Heart left ventricle (tissue), 13 donors: ENCODE data around the gene EMC8.

Experiments
- CTCF ChIP-seq, 12 donors: fragments of 200-600 bp; sonication (generic) in 4 of 12; IDR thresholded peaks; one replicate each; pipeline versions ENCODE4 v1.5.0 to v1.8.0; 2018 to 2022; ENCODE audit warnings: antibody characterized with exemption in 12 of 12, mild to moderate bottlenecking in 5 of 12
- POLR2A ChIP-seq, 2 donors: fragments of 450-650 bp; IDR thresholded peaks; one replicate each; pipeline ENCODE4 v1.6.1; 2017; ENCODE audit warnings: antibody characterized with exemption in 2 of 2, mild to moderate bottlenecking in 2 of 2, moderate library complexity in 2 of 2
- donor health status: ischemic (EF 13 %, LVEDD 7.1; RV severe dilation, severe dysfunction).
- donor health status: DM: no; HTN: yes; CAD: no.
- donor health status: DM: no; HTN: no; CAD: no.
- donor health status: ischemic (EF 25% LVEDD 6.9; RV normal size, moderate dysfunction).
- donor health status: ischemic (EF 25% LVEDD 5.7; RV mildly dilated, moderate dysfunction).
- donor health status: ischemic (EF 35%, LVEDD 5.7; RV mildly dilated, moderate dysfunction).
- donor health status: nonischemic (EF 11% LVEDD 7.7; RV severe dilation, severe dysfunction).
- donor health status: DM: yes; HTN: yes; CAD: no.
- donor health status: PGD.
- donor health status: ischemic (EF 29% LVEDD 5.4; RV normal size, mild dysfunction).
- donor health status: nonischemic (EF 23%, LVEDD 6.1; RV moderate dilation, normal function).

- TF ChIP-seq CTCF (IDR thresholded peaks at IDR 0.05) (no peak), POLR2A (IDR thresholded peaks at IDR 0.05) (no peak)
Observed at GRCh38 chr16:85836706-85837582, 37.6 kb upstream of the EMC8 start.
